Tibial nerve (tissue), 4 donors: Measurements from ENCODE around the gene PRM3.

Experiments
- CTCF ChIP-seq, 5 experiments: fragments of 200-600 bp in 3 of 5; fragments of 450-650 bp in 2 of 5; sonication (generic) in 3 of 5; IDR thresholded peaks; one replicate each; pipeline ENCODE4 v1.5.1; 2016 to 2019; ENCODE audit warnings: antibody characterized with exemption in 5 of 5, mild to moderate bottlenecking in 3 of 5, moderate library complexity in 2 of 5
- EP300 ChIP-seq, 2 donors: sonication (generic); formaldehyde crosslinking; IDR thresholded peaks; one replicate each; pipeline ENCODE4 v1.6.1; 2017; ENCODE audit warnings: antibody characterized with exemption in 2 of 2, mild to moderate bottlenecking in 1 of 2
- POLR2A ChIP-seq, 2 donors: fragments of 450-650 bp; IDR thresholded peaks; one replicate each; pipeline ENCODE4 v1.6.1; 2017; ENCODE audit warnings: antibody characterized with exemption in 2 of 2, mild to moderate bottlenecking in 2 of 2, moderate library complexity in 2 of 2

- TF ChIP-seq CTCF (IDR thresholded peaks at IDR 0.05) (no peak), POLR2A (IDR thresholded peaks at IDR 0.05) (no peak), EP300 (IDR thresholded peaks at IDR 0.05) (no peak)
These were observed 16.7 kb downstream of the PRM3 start for GRCh38 chr16:11256661-11257130.
